Stimulated activated CD4-positive, alpha-beta T cell treated with anti-CD3 and anti-CD28 coated beads, TNF-alpha, amount 100 ng/mL, for 1 hour (primary cell): ENCODE measurements around the gene BZW2.
A peak's percentile ranks its signal among the peaks of the same experiment; 100 is the strongest.

Source experiments
- DNase-seq, 3 donors: peaks; one replicate each; pipeline ENCODE4 v3.0.0-alpha.2; 2020; ENCODE audit warnings: low read depth in 3 of 3, low spot score in 1 of 3

BZW2 gene

DNA sequence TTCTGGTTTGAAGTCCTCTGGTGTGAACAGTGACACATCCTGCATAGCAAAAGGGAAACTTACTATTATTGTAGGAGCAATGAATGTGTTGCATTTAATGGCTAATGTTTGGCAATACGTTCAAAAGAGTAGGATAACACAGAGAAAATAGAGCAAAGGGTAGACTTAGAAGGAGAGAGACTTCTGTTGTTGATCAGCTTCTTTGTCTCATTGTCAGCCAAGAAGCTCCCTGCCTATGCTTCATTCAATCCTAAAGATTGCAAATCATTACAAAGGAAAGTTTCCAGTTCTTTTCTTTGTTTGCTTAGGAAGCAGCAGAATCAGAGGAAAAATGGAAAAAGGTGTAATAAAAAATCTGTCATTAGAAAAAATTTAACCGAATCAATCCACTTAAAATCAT lies 99.7 kb downstream of the BZW2 start:
- no peak for DNase-seq

- no peak for DNase-seq
These were observed 101.1 kb downstream of the BZW2 start for GRCh38 chr7:16747102-16747501.

- DNase-seq = peak in 1 of 3 donors; percentile 25
These were observed 107.3 kb downstream of the BZW2 start, which contains the start of gene TSPAN13 for GRCh38 chr7:16753102-16753931. Gene TSPAN13, plus strand, starts transcription at chr7:16753755. Its CDS starts 213 bp downstream, at chr7:16753968.

DNA sequence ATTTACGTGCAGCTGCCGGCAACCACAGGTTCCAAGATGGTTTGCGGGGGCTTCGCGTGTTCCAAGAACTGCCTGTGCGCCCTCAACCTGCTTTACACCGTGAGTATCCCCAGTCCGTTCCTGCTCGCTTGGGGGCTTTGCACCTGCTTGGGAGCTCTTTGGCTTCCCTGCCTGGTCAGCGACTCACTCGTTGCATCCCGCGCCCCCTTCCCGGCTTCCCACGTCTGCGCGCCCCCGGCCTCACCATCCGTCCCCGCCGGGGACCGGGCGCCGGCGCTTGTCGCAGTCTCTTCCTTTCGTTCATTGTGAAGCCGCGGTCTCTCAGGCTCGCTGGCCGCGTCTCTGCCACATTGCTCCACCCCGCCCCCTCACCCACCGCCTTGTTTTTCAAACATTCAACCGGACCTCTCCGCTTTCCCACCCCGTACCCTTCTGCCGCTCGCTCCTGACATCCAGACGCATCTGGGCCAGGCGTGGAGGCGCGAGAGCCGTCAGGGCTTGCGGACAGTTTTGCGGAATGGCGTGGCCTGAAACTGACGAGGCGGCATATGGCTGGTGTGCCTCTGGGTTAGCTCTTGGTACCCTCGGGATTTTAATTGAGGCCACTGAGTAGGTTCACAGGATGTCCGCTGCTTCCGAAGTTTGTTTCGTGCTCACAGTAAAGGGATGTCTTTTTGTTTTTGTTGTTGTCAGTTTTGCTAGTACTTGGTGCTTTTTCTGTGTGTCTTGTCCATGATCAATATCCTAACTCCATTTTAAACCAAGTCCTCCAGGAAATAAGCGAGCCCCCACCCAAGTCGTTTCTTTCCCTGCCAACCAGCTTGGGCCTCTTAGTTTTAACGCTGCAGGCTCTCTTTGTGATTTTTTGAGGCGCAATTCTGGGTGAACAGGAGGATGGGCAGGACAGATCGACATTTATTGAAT lies 108.2 kb downstream of the BZW2 start:
- no peak for DNase-seq

DNA sequence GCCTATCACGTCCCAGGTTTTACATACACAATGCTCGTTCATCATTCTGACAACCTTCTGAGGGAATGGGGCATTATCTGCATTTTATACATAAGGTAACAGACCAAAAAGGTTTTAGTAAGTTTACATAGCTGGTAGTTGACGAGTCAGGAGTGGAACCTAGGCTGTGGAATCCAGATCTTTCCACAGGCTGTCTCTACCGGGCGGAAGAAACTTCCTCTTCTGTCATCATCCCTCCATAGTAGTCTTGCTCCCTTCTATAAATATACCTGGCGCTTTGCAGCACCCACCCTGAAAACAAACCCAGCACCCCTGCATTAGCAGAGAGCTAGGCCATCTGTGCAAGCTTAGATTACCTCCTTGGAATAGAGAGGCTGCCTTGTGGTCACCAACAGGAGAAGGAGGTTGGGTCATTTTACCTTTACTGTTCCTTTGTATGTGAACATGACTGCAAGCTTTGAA lies 108.9 kb downstream of the BZW2 start:
- DNase-seq = no peak

GRCh38 chr7:16755397-16755796 lies 109.4 kb downstream of the BZW2 start:
- no peak for DNase-seq
